Stimulated activated CD8-positive, alpha-beta memory T cell treated with anti-CD3 and anti-CD28 coated beads, Interleukin-15, amount 100 ng/mL, for 48 hours (primary cell): ENCODE data around the gene JPH4.
A peak's percentile ranks its signal among the peaks of the same experiment; 100 is the strongest.
"Not testable (repeated sequence)": the region's sequence is repeated elsewhere in the genome, so short reads cannot be mapped to it uniquely, and the experiment has no call there.

Source experiments
- DNase-seq, 2 donors: peaks; one replicate each; pipeline ENCODE4 v3.0.0-alpha.2; 2020; ENCODE audit warnings: low read depth in 2 of 2

Gene JPH4

DNA sequence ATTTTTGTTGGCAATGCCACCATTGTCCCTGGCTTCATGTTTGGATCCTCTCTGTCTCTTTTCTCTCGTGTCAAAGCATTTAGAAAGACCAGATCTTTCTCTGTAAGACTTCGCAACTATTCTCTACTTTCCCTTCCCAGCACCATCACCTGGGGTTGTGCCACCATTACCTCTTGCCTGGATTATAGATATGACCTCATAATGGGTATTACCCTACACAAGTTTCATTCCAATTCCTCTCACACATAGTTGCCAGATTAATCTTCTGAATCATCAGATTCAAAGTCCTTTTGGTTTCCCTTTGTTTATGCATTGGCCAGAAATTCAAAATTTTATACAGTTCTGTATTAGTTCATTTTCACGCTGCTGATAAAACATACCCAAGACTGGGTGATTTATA is 30.4 kb upstream of the JPH4 start:
- DNase-seq, result no peak

DNA sequence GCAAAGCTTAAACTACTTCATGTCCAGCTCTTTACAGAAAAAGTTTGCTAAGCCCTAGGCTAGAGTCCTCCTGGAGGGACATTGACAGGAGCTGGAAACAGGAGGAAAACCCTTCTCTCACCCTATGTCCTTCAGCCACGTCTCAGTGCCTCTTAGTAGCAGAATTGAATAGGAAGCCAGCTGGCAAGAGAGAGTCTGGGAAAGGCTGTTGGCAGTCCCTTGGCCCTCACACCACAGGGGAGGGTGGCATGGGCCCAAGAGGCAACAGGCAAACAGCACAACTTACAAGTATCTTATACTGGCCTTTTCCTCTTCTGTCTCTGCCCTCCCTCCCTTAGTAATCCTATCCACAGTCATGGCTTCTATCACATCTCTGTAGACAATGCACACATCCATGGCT is 29.9 kb upstream of the JPH4 start:
- DNase-seq, result no peak

DNA sequence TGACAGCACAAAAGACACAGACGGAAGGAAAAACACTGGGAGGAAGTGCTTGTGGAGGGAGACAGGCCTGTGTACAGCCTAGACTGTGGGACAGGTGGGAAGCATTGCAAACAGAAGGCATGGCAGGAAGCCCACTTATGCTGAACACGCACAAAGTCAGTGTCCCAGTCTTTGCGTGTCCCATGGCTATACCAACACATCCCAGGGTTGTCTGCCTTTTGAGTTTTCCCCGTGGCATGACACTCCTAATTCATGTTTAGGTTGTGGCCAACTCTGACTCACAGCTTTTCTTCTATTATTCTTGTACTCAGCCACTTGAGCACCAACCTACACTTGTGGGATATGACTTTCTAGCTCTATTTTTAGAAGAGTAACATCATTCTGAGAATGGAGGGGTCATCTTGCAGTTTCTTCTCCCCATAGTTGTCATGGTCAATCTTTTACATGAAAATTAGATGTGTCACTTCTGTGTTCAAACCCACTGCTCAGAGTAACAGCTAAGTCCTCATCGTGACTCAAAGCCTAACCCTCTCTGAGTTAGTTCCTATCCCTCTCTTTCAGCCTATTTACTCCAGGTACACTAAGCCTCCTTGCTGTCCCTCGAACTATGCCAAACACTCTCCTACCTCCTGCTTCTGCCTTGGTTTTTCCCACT is 27.5 kb upstream of the JPH4 start:
- peak in 1 of 2 donors; percentile 15 for DNase-seq

DNA sequence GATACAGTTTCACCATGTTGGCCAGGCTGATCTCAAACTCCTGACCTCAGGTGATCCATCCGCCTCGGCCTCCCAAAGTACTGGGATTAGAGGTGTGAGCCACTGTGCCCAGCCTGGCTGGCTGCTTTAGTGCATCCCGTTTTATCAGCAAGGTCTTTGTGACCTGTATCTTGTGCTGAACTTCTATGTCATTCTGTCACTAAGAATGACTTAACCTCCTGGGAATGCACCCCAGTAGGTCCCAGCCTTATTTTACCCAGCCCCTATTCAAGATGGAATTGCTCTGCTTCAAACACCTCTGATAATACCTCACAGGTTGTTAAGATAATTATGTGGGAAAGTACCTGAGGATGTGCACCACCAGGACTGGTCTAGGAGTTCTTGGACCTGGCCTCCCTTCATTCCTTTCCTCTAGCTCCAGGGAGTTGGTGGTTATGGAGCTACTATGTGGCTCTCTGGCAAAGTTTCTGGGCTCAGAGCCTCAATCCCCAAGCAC is 26.1 kb upstream of the JPH4 start:
- no peak for DNase-seq

DNA sequence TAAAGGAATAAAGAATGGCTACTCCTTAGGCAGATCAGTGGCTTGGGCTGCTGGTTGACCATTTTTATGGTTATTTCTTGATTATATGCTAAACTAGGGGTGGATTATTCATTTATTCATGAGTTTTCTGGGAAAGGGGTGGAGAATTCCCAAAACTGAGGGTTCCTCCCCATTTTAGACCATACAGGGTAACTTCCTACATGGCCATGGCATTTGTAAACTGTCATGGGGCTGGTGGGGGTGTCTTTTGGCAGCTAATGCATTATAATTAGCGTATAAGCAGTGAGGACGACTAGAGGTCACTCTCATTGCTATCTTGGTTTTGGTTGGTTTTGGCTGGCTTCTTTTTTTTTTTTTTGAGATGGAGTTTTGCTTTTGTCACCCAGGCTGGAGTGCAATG is 25.6 kb upstream of the JPH4 start:
- no peak for DNase-seq

DNA sequence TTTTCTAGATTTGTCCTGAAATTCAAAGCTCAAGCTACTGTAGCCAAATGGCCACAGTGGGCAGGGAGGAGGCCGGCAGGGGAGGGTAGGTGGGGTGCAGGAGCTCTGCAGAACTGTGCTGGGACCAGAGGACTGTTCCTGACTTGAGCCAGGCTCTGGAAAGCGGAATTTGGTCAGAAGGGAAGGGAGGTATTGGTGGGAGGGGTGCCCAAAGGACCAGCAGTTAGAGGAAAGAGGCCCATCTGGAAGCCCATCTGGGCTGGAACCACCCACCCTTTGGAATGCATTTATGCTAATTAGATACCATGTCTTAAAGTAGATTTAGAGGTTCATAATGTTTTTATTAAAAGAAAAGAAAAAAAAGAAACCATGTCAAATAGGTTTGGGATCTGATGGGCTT is 24.5 kb upstream of the JPH4 start:
- DNase-seq, result no peak

DNA sequence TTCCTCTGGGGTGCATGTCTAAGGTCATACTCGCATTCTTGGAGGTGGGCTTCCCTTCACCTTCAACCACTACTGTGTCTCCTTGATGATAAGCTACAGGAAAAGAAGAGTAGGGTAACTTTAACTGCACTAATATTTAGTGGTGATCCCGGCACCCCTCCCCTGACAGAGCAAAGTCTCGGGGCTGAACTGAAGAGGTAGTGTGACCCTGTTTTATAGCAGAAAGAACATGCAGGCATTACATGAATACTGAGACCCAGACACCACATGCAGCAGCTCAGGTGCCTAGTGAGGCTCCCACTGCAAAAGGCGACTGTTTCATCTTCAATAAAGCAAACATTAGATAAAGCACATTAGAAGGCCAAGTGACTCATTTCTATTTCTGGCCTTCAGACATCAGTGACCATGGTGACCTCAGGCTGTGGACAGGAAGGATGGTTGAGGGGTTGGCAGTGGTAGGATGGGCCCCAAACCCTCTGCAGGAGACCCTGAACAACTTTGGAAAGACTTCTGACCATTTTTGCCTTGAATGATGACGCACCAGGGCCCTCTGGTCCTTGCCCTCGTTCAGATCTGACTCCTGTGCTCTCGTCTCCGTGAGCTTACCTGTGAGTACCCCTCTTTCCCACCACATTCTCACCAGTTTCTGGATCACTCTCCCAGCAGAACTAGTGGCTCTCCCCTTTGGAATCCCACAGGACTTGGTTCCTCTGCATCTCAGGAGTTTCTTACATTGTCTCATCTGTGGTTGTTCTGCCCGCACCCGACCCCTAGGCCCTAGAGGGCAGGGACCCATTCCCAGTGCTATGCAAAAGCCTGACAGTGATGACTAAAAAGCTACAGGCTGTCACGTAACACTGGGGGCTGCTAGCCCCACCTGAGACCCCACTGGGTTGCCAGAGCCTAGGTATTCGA is 23.8 kb upstream of the JPH4 start:
- no peak for DNase-seq

DNA sequence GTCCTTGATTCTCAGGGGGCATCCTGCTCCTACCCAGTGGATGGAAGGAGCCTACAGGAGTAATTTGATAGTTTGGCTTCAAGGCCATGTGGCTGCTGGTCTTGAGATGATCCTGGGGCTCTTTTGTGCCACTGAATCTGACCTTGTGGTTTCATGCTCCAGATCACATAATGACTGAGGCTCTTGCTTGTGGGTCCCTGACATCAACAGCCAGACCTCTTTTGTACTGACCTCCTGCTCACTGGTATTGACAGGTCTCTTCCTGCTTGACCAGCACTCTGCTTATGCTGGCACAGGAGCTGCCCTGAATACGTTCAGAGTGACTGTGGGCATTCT is 23.2 kb upstream of the JPH4 start:
- DNase-seq, result no peak

DNA sequence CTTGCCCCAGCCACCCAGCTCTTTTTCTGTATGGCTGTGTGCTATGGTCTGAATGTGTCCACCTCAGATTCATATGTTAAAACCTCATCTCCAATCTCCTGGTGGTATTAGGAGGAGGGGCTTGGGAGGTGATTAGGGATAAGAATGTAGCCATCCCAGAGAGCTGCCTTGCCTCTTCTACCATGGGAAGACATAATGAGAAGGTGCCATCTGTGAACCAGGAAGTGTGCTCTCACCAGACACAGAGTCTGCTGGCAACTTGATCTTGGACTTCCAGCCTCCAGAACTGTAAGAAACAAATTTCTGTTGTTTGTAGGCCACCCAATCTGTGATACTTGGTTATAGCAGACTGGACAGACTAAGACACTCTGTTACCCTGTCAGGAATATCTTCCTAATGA is 22.8 kb upstream of the JPH4 start:
- no peak for DNase-seq

DNA sequence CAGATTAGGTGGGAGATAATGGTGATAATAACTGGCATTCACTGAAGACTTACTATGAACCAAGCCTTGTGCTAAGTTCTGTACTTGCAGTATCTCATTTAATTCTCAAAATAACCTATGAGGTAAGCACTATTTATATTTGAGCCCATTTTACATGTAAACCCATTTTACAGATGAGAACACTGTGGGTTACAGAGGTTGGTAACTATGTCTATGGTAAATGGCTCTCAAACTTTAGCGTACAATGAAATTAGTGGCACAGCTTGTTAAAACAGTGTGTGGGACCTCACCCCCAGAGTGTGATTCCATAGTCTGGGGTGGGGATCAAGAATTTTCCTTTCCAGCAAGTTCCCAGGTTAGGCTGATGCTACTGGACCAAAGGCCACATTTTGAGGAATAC is 22.2 kb upstream of the JPH4 start:
- DNase-seq, result no peak

DNA sequence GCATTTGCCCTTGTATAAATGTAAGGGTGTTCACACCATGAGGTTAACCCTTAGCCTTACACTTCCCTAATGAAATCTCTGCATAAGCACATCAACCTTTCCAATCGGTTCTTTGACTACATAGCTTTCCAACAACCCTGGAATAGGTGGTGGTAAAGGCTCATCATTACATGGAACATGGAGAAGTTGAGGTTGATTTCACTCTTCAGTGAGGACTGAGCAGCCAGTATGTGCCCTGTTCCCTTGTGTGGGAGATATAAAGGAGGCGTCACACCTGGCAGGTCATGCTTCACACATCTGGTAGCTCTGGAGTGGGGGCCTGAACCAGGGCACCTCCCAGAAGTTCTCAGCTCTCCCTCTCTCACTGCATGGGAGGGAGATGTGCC is 21.7 kb upstream of the JPH4 start:
- DNase-seq, result no peak

DNA sequence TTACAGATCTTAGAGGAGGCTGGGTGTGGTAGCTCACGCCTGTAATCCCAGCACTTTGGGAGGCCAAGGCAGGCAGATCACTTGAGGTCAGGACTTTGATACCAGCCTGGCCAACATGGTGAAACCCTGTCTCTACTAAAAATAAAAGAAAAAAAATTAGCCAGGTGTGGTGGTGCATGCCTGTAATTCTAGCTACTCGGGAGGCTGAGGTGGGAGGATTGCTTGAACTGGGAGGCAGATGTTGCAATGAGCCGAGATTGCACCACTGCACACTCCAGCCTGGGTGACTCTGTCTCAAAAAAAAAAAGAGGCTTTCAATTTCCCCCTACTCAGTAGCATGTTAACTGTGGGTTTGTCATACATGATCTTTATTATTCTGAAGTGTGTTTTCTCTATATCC is 15.6 kb upstream of the JPH4 start:
- DNase-seq, result not testable (repeated sequence)

DNA sequence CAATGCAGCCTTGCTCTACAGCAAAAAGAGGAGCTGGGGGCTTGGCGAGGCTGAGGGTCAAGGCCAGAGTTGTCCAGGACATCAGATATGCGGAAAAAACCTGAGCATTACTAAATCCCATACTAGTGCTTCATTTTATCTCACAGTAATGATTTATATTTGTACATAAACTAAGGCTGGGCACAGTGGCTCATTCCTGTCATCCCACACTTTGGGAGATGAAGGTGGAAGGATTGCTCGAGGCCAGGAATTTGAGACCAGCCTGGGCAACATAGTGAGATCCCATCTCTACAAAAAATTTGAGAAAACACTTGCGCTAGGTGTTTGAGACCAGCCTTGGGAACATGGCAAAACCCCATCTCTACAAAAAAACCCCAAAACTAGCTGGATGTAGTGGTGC is 11.6 kb upstream of the JPH4 start:
- DNase-seq, result no peak

DNA sequence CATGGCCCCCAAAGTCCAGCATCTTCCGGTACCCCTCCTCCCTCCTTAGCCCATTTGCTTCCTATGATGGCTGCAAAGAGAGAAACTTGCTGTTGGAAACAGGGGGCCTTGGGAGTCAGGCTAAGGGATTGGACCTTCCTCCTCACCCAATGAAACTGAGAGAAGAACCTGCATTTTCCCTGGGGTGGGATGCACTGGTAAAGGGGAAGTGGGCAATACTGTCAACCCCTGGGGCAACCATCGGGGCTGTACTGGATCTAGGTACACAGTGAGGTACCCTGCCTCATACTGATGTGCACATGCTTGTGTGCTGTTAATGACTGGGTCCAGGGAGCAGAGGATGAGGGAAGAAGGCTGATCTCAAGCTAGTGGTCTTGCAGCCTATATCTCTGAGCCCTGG is 11.0 kb upstream of the JPH4 start:
- DNase-seq, result no peak

DNA sequence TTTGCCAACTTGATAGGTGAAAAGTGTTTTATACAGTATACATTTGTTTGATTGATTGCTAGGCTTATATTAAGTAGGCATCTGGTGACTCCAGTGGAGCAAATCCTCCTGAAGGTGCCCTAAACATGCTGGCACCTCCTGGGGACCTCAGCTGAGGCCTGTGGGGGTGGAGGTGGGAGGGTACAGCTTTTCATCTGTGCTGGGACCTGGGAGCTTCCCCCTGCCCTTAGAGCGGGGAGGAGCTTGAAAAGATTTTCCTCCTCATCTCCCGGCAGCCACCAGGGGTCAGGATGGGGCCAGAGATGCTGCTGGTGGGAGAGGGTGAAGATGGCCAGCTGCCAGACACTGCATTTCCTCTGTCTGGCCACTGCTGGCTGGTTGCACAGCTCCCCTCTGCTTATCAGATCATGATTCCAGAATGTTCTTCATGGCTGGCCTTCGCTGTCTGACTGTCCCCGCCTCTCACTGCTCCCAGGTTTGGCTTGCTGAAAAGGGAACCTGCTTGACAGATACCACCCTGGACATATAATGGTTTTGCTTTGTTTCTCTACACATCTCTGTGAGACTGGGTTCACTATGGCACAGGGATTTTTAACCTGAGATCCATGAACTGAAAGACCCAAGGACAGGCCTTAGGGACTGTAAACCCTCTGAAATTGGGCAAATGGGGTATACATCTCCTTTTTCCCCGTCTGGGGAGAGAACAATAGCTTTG is 10.5 kb upstream of the JPH4 start:
- DNase-seq, result peak; percentile 64 to 72

DNA sequence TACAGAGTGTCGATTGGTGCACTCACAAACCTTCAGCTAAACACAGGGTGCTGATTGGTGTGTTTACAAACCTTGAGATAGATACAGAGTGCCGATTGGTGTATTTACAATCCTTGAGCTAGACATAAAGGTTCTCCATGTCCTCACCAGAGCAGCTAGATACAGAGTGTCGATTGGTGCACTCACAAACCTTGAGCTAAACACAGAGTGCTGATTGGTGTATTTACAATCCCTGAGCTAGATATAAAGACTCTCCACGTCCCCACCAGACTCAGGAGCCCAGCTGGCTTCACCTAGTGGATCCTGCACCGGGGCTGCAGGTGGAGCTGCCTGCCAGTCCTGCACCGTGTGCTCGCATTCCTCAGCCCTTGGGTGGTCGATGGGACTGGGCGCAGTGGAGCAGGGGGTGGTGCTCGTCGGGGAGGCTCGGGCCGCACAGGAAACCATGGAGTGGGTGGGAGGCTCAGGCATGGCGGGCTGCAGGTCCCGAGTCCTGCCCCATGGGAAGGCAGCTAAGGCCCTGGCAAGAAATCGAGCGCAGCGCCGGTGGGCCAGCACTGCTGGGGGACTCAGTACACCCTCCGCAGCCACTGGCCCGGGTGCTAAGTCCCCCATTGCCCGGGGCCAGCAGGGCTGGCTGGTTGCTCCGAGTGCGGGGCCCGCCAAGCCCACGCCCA is 6.1 kb upstream of the JPH4 start:
- DNase-seq, result not testable (repeated sequence)

DNA sequence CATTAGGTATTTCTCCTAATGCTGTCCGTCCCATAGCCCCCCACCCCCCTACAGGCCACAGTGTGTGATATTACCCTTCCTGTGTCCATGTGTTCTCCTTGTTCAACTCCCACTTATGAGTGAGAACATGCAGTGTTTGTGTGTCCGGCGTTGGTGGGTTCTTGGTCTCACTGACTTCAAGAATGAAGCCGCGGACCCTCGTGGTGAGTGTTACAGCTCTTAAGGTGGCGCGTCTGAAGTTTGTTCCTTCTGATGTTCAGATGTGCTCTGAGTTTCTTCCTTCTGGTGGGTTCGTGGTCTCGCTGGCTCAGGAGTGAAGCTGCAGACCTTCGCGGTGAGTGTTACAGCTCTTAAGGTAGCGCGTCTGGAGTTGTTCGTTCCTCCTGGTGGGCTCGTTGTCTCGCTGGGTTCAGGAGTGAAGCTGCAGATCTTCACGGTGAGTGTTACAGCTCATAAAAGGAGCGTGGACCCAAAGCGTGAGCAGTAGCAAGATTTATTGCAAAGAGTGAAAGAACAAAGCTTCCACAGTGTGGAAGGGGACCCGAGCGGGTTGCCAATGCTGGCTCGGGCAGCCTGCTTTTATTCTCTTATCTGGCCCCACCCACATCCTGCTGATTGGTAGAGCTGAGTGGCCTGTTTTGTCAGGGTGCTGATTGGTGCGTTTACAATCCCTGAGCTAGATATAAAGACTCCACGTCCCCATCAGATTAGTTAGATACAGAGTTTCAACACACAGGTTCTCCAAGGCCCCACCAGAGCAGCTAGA is 5.4 kb upstream of the JPH4 start:
- not testable (repeated sequence) for DNase-seq

DNA sequence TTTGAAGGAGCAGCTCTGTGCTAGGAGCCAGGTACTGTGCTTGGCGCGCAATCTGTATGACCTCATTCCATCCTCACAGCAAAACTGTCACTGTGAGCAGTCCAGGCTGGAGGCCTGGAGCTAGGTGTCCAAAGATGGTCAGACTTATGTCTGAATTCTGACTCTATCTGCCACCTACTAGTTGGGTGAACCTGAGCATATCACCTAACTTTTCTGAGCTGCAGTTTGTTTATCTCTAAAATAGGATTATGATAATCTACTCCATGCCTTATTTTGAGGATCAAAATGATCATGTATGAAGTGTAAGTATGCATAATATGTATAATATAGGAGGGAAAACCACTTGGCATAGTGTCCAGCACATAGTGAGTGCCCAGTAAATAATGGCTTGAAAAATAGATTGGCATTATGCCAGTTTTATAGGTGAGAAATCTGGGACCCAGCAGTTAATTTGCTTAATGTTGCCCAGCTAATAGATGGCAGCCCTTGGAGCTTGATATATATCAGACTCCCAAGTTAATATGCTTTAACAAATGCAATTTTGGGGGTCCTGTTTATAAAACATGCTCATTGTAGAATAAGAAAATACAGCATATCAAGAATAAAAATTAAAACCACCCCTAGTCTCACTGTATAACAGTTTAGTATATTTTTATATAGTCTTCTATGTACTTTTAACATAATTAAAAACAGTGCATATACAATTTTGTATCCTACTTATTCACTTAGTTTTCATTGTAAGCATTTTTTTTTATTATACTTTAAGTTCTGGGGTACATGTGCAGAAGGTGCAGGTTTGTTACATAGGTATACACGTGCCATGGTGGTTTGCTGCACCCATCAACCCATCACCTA is 4.5 kb upstream of the JPH4 start:
- no peak for DNase-seq

DNA sequence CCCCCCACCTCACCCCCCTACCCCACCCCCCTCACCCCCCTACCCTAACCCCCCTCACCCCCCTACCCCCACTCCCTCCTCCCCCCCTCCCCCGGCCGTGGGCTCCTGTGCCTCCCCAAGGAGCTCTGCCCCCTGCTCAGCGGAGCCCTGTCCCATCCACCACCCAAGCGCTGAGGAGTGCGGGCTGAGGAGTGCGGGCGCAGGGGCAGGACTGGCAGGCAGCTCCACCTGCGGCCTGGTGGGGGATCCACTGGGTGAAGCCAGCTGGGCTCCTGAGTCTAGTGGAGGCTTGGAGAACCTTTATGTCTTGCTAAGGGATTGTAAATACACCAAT is 2.3 kb upstream of the JPH4 start:
- no peak for DNase-seq

DNA sequence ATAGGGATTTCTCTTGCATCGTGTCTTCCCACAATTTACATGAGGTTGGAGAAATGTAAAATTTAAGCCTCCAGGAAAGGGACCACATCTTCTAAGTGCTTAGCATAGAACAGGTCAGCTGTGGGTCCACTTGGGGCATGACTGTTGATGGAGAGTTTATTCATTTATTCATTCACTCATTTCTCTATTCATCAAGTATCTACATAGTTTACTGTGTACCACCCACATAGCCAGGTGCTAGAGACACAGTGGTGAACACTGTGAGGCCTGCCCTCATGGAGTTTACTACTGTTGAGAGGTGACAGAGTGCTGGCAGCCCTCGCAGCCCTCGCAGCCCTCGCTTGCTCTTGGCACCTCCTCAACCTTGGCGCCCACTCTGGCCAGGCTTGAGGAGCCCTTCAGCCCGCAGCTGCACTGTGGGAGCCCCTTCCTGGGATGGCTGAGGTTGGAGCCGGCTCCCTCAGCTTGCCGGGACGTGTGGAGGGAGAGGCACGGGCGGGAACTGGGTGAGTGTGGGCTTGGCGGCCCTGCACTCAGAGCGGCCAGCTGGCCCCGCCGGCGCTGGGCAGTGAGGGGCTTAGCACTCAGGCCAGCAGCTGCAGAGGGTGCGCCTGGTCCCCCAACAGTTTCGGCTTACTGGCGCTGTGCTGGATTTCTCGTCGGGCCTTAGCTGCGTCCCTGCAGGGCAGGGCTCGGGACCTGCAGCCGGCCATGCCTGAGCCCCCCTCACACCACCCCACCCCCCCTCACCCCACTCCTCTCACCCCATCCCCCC is 1.7 kb upstream of the JPH4 start:
- DNase-seq, result no peak
